PC-9 (cell line): ENCODE data around the gene GAPDHS. TPM values are rescaled to one million over a fixed set of nuclear protein-coding genes. Genes with fewer than 3 reads are reported as not detected.

ENCODE experiments used
- BruUV-seq: library from RNA; stranded (reverse); fragments of 400-500 nt; replicated peaks from 2 replicates; lab custom pipeline; 2021; lab: Mats Ljungman, UMichigan
- CTCF ChIA-PET: fragments of 300-600 bp; sonication (Branson Sonifier 250); formaldehyde crosslinking; loops from one replicate; lab custom pipeline; 2022; ENCODE audit warnings: antibody characterized with exemption; lab: Charles Lee
- POLR2A ChIA-PET: fragments of 300-600 bp; sonication (Branson Sonifier 250); formaldehyde crosslinking; loops from one replicate; lab custom pipeline; 2022; ENCODE audit warnings: antibody characterized with exemption; ENCODE audit not compliant: unreplicated experiment; lab: Charles Lee
- DNase-seq, 2 experiments: peaks; one replicate each; pipeline versions ENCODE4 v3.0.0 to v3.0.0-alpha.2; 2015 to 2022; ENCODE audit warnings: mixed read lengths in 1 of 2
- H2AFZ ChIP-seq: fragments of 200-600 bp; sonication (generic); 2 replicates; pipeline ENCODE4 v1.8.1; 2017; ENCODE audit warnings: antibody characterized with exemption
- H3F3A ChIP-seq: fragments of 200-600 bp; sonication (generic); 2 replicates; pipeline ENCODE4 v1.8.1; 2017; ENCODE audit warnings: antibody characterized with exemption, mild to moderate bottlenecking, low read depth; ENCODE audit not compliant: insufficient read depth
- H3K27ac ChIP-seq: fragments of 200-600 bp; sonication (generic); 2 replicates; pipeline ENCODE4 v1.6.1; 2016; ENCODE audit warnings: mixed run types
- H3K27me3 ChIP-seq: fragments of 200-600 bp; sonication (generic); 2 replicates; pipeline ENCODE4 v1.6.1; 2016; ENCODE audit warnings: low read depth, mixed run types; ENCODE audit not compliant: insufficient read depth
- H3K36me3 ChIP-seq: fragments of 200-600 bp; sonication (generic); 2 replicates; pipeline ENCODE4 v1.6.1; 2016; ENCODE audit warnings: low read depth, mixed run types
- H3K4me1 ChIP-seq: fragments of 200-600 bp; sonication (generic); replicated peaks from 2 replicates; pipeline ENCODE4 v1.6.1; 2016; ENCODE audit warnings: mixed run types; ENCODE audit not compliant: insufficient read depth
- H3K4me2 ChIP-seq: fragments of 200-600 bp; sonication (generic); 2 replicates; pipeline ENCODE4 v1.6.1; 2017; ENCODE audit warnings: mixed run types
- H3K4me3 ChIP-seq: fragments of 200-600 bp; sonication (generic); 2 replicates; pipeline ENCODE4 v1.6.1; 2016; ENCODE audit warnings: mixed run types
- H3K79me2 ChIP-seq: fragments of 200-600 bp; sonication (generic); 2 replicates; pipeline ENCODE4 v1.6.1; 2017; ENCODE audit warnings: low read depth, mixed run types
- H3K9me2 ChIP-seq: fragments of 200-600 bp; sonication (generic); 2 replicates; pipeline ENCODE4 v1.8.1; 2017; ENCODE audit warnings: mild to moderate bottlenecking; ENCODE audit not compliant: insufficient read depth
- H3K9me3 ChIP-seq: fragments of 200-600 bp; sonication (generic); 2 replicates; pipeline ENCODE4 v1.8.1; 2016; ENCODE audit warnings: low read depth; ENCODE audit not compliant: insufficient read depth
- H4K20me1 ChIP-seq: fragments of 200-600 bp; sonication (generic); 2 replicates; pipeline ENCODE4 v1.8.1; 2017; ENCODE audit not compliant: insufficient read depth
- CTCF ChIP-seq: fragments of 200-600 bp; sonication (generic); conservative IDR thresholded peaks from 2 replicates; pipeline ENCODE4 v1.6.1; 2017; ENCODE audit warnings: mixed run types, antibody characterized with exemption, mild to moderate bottlenecking, moderate library complexity
- EZH2 ChIP-seq: fragments of 200-600 bp; sonication (generic); IDR thresholded peaks from 2 replicates; pipeline ENCODE4 v1.8.0; 2017; ENCODE audit warnings: antibody characterized with exemption, low read depth
- intact Hi-C: fragments of 100-400 bp; cut with micrococcal nuclease; formaldehyde crosslinking; loops from one replicate; pipeline ENCODE4 v1.10.0; 2022; ENCODE audit not compliant: unreplicated experiment
- total RNA-seq: library from RNA; stranded (reverse); gene quantifications from 2 replicates; pipeline ENCODE4 v1.2.3, GENCODE V29; 2021

Gene GAPDHS
- total RNA-seq, 1 experiment from 2014 or later: not detected

GRCh38 chr19:35561436-35561835 is 28.2 kb downstream of the GAPDHS start:
- CTCF ChIA-PET: no interaction called here
- H4K20me1 ChIP-seq: no peaks in the 10 kb centered on the region
- no peaks in the 10 kb centered on the region for H3K4me1 ChIP-seq
- TF ChIP-seq CTCF (no peak), EZH2 (no peak)
- no peak overlapping the region for H2AFZ ChIP-seq
- intact Hi-C loops: no loop called here
- H3K9me3 ChIP-seq: no peaks in the 10 kb centered on the region
- POLR2A ChIA-PET: no interaction called here
- H3K4me2 ChIP-seq: no peak overlapping the region
- BruUV-seq: no TSS peak
- H3K27me3 ChIP-seq: peaks cover 38% of the 10 kb centered on the region
- H3K79me2 ChIP-seq: no peaks in the 10 kb centered on the region
- H3K36me3 ChIP-seq: no peaks in the 10 kb centered on the region
- H3K27ac ChIP-seq: no peak overlapping the region
- no peaks in the 10 kb centered on the region; the same call in 1 of the 2 replicates for H3F3A ChIP-seq
- H3K9me2 ChIP-seq: no peaks in the 10 kb centered on the region
- DNase-seq: no peak
- no peak overlapping the region for H3K4me3 ChIP-seq

GRCh38 chr19:35562336-35562735 is 29.1 kb downstream of the GAPDHS start:
- no peak overlapping the region for H2AFZ ChIP-seq
- BruUV-seq: no TSS peak
- POLR2A ChIA-PET: no interaction called here
- intact Hi-C loops: no loop called here
- H3K27ac ChIP-seq: no peak overlapping the region
- H3K27me3 ChIP-seq: peaks cover 38% of the 10 kb centered on the region
- no peaks in the 10 kb centered on the region for H3K36me3 ChIP-seq
- no peaks in the 10 kb centered on the region for H3K9me3 ChIP-seq
- no peaks in the 10 kb centered on the region for H3K9me2 ChIP-seq
- CTCF ChIA-PET: interaction anchor here (0.6 kb wide), 1 partner anchor 25 kb away, joined by 3 read pairs; no protein-coding TSS in a partner anchor
- H3K4me2 ChIP-seq: no peak overlapping the region
- no peaks in the 10 kb centered on the region for H3K79me2 ChIP-seq
- TF ChIP-seq EZH2 (no peak), CTCF (no peak)
- H3K4me3 ChIP-seq: no peak overlapping the region
- no peak for DNase-seq
- no peaks in the 10 kb centered on the region for H4K20me1 ChIP-seq
- H3F3A ChIP-seq: no peaks in the 10 kb centered on the region
- no peaks in the 10 kb centered on the region for H3K4me1 ChIP-seq

- Histone ChIP-seq H3K79me2 (no peaks in the 10 kb centered on the region), H3K27ac (no peak overlapping the region), H3F3A (no peaks in the 10 kb centered on the region), H4K20me1 (no peaks in the 10 kb centered on the region), H2AFZ (no peak overlapping the region), H3K9me2 (no peaks in the 10 kb centered on the region), H3K4me1 (no peaks in the 10 kb centered on the region), H3K4me2 (no peak overlapping the region), H3K4me3 (no peak overlapping the region), H3K27me3 (peaks cover 38% of the 10 kb centered on the region), H3K9me3 (no peaks in the 10 kb centered on the region), H3K36me3 (no peaks in the 10 kb centered on the region)
- CTCF ChIA-PET: interaction anchor here (0.6 kb wide), 1 partner anchor 26 kb away, joined by 3 read pairs; no protein-coding TSS in a partner anchor
- TF ChIP-seq EZH2: no peak
- no peak for TF ChIP-seq CTCF
- no TSS peak for BruUV-seq
- DNase-seq: no peak
- intact Hi-C loops: no loop called here
- POLR2A ChIA-PET: no interaction called here
Measured at GRCh38 chr19:35562776-35563175, 29.5 kb downstream of the GAPDHS start.
